Retinal pigment epithelial cell (primary cell): ENCODE data around the gene HASPIN.

ENCODE experiments used
- DNase-seq: peaks from one replicate; pipeline ENCODE4 v3.0.0-alpha.2; 2010; ENCODE audit warnings: low read depth
- H3K4me3 ChIP-seq: 2 replicates; pipeline ENCODE4 v1.5.1; 2011; ENCODE audit warnings: mild to moderate bottlenecking, low read length, control low read depth, moderate library complexity
- CTCF ChIP-seq: conservative IDR thresholded peaks from 2 replicates; pipeline ENCODE4 v1.5.1; 2011; ENCODE audit warnings: low read depth, low read length, control low read depth, inconsistent platforms

HASPIN gene

DNA sequence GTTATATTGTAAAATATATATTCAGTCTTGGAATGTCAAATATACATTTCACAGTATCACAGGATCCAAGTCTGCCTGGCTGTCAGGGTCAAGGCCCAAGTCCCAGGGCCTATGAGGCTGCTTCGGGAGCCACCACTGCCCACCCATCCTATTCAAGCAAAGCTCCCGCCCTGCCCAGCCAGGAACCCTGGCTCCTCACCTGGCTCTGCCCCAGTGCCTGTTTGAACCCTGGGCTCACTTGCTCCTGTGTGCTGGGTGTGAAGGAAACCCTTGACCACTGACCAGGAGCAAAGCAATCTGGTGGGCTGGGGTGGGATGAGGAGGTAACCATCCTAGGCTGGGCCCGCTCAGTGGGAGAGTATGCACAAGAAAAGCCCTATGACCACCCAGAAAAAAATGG, 50.3 kb downstream of the HASPIN start:
- no peak for TF ChIP-seq CTCF
- H3K4me3 ChIP-seq, result no peak overlapping the region
- DNase-seq, result no peak
